ENCODE results near the gene GZMM. TPM values are rescaled to one million over a fixed set of nuclear protein-coding genes. Genes with fewer than 3 reads are reported as not detected.

GZMM gene
- total RNA-seq, 1 donor from 2014 or later: not detected

DNA sequence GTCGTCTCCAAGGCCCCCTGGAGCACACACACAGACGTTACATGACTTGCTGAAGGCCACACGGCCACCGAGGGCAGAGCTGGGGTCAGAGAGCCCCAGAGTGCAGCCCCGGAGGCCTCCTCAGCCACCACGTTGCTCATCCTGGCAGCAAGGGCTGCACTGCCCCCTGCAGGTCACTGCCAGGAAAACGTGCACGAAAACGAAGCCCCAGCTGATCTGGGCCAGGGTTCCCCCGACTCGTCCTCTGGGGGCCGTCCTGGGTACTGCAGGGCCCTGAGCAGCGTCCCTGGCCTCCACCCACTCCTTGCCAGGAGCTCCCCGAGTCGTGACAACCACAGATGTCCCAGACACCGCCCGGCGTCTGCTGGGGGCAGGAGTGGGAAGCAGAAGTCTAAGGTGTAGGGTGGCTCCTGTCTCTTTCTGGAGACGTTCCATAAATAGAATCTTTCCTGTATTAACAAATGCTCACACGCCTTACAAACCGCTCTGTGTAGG lies 33.2 kb upstream of the GZMM start:
- intact Hi-C loops (cut with DNase I): no loop called here
- no peak for ATAC-seq
- DNase-seq (ENCODE audit: missing footprints): peak; percentile 89

DNA sequence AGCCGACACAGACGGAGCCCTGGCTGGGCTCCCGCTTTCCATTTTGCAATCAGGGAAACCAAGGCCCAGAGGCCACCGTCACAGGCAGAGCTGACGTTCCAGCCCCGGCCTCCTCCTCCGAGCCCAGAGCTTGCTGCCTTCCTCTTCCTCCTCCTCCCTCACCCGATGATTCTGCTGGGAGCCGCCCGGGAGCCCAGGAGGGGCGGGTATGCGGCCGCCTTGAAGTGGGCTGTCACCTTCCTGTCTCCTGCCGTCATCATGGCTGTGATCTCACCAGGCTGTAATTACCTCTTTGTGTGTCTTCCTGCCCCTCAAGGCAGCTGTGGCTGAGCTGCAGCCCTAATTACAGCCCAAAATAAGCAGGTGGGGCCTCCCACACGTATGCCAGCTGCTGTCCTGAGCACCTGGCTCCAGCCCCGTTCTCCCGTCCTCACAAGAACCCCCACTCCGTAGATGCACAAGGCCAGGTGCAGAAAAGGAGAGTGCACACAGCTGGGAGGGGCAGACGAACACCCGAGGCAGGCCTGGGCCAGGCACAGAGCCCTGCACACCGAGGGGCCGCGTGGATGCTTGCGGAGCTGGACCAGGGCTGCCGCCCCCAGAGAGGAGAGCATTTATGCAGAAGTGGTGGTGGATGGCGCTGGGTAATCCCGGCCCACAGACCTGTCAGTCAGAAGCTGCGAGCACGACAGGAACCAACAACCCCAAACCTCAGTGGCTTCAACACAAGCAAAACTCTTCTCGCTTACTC lies 32.6 kb upstream of the GZMM start:
- DNase-seq (ENCODE audit: missing footprints) (peak; percentile 69), ATAC-seq (no peak)

DNA sequence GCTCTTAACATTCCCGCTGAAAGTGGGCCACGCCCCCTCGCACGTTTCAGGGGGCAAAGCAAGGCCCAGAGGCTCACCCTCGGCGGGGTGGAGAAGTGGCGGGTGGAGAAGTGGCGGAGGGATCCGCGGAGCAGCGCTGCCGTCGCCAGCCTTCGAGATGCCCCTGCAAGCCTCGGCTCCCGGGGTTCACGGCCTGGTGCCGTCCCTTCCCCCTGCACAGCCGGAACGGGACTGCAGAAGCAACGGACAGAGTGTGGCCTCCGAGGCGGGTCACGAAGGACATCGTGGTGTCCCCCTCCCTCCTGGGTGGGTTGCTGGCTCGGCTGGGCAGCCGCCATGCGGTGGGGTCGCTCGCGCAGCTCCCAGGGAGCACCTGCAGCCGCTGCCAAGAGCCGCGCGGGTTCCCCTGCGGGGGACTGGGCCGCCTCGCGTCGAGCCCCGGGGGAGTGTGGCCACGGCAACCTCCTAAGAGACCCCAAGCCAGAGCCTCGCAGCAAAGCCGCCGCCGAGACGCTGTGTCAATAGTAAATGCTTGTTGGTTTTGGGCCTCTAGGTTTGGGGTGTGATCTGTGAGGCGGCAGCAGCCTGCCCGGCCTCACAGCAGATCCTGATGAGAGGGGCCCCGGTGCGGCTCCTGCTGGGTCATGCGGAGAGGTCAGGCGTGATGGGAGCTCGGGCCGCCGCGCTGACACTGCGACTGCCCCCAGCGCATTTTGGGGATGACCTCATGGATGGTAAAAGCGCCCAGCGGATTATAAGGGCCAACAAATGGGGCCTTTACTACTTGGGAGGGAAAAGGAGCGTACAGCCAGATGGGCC lies 31.1 kb upstream of the GZMM start:
- ATAC-seq (no peak), DNase-seq (ENCODE audit: missing footprints) (peak; percentile 61)
- intact Hi-C loops (cut with DNase I): no loop called here

More for the DNA sequence above, 32.6 kb upstream of the GZMM start:
- intact Hi-C loops (cut with DNase I): no loop called here

DNA sequence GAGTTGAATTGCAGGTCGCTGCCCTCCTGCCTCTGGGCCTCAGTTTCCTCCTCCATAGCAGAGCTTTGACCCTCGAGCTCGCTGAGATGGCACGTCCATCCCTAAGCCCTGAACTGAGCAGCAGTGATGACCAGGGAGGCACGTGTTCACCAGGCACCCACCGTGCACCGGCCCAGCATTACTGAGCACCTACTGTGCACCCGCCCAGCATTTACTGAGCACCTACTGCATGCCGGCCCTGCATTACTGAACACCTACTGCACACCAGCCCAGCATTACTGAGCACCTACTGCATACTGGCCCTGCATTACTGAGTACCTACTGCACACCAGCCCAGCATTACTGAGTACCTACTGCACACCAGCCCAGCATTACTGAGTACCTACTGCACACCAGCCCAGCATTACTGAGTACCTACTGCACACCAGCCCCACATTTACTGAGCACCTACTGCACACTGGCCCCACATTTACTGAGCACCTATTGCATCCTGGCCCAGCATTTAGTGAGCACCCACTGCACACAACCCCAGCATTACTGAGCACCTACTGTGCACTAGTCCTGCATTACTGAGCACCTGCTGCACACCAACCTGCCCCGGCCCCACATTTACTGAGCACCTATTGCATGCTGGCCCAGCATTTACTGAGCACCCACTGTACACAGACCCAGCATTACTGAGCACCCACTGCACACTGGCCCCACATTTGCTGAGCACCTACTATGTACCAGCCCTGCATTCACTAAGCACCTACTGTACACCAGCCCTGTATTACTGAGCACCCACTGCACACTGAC lies 30.3 kb upstream of the GZMM start:
- no peak for ATAC-seq
- DNase-seq (ENCODE audit: missing footprints): no peak
- intact Hi-C loops (cut with DNase I): no loop called here

DNA sequence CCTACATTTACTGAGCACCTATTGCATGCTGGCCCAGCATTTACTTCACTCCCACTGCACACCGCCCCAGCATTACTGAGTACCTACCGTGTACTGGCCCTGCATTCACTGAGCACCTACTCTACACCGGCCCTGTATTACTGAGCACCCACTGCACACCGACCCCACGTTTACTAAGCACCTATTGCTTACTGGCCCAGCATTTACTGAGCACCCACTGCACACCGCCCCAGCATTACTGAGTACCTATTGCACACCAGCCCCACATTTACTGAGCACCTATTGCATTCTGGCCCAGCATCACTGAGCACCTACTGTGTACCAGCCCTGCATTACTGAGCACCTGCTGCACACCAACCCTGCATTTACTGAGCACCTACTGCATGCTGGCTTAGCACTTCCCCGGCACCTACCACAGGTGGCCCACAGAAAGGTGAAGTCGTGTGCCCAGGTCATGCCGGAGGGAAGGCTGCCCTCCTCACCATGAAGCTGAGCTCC lies 29.6 kb upstream of the GZMM start:
- DNase-seq (ENCODE audit: missing footprints): no peak
- intact Hi-C loops (cut with DNase I): no loop called here
- ATAC-seq: no peak

DNA sequence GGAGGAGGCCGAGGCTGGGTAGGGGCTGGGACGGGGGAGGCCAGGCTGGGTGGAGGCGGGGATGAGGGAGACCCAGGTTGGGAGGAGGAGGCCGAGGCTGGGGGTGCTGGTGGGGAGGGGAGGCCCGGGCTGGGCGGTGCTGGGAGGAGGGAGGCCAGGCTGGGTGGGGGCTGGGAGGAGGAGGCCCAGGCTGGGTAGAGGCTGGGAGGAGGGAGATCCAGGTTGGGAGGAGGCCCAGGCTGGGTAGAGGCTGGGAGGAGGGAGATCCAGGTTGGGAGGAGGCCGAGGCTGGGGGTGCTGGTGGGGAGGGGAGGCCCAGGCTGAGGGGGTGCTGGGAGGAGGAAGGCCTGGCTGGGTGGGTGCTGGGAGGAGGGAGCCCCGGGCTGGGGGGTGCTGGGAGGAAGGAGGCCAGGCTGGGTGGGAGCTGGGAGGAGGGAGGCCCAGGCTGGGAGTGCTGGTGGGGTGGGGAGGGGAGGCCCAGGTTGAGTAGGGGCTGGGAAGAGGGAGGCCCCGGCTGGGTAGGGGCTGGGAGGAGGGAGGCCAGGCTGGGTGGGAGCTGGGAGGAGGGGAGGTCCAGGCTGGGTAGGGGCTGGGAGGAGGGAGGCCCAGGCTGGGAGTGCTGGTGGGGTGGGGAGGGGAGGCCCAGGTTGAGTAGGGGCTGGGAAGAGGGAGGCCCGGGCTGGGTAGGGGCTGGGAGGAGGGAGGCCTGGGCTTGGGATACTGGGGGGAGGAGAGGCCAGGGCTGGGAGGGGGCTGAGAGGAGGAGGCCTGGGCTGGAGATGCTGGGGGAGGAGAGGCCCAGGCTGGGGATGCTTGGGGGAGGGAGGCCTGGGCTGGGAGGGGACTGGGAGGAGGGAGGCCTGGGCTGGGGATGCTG lies 25.9 kb upstream of the GZMM start:
- intact Hi-C loops (cut with DNase I): no loop called here
- ATAC-seq: no peak

DNA sequence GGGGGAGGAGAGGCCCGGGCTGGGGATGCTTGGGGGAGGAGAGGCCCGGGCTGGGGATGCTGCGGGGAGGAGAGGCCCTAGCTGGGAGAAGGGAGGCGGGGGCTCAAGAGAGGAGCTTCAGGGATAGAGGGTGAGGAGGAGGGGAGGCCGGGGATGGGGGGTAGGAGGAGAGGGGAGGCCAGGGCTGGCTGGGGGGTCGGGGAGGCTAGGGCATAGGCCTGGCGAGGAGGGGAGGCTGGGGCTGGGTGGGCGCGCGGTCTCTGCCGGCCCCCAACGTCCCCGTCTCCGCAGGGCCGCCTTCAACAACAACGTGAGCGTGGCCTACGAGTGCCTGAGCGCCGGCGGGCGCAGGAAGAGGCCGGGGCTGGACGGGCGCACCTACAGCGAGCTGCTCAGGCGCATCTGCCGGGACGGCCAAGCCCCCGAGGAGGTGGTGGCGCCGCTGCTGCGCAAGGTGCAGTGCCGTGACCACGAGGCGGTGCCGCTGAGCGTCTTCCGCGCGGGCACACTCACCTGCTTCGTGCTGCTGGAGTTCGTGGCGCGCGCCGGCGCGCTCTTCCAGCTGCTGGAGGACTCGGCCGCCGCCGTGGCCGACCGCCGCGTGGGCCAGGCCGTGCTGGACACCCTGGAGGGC lies 25.1 kb upstream of the GZMM start:
- intact Hi-C loops (cut with DNase I): no loop called here

More for the DNA sequence above, 25.9 kb upstream of the GZMM start:
- DNase-seq (ENCODE audit: missing footprints): no peak

DNA sequence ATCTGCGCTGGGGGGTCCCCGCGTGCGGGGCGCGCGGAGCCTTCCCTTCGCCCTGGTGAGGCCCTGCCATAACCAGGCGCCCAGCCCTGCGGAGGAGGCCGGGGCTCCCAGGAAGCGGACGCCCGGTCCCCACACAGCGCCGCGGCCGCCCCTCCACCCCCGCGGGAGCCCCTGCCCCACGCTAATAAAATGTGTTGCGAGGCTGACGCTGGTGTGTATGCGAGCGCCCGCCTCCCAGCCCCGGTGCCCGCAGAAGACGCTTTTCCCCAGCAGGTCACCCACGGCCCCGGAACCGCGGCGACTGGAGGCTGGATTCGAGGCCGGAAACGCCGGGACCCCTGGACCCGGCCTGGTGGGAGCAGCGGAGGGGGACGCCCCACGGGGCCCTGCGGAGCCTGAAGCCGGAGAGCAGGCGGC lies 24.4 kb upstream of the GZMM start:
- DNase-seq (ENCODE audit: missing footprints) (peak; percentile 56), ATAC-seq (peak; percentile 3)
- intact Hi-C loops (cut with DNase I): no loop called here

More for the DNA sequence above, 25.1 kb upstream of the GZMM start:
- peak; percentile 50 for DNase-seq (ENCODE audit: missing footprints)
- ATAC-seq: no peak

DNA sequence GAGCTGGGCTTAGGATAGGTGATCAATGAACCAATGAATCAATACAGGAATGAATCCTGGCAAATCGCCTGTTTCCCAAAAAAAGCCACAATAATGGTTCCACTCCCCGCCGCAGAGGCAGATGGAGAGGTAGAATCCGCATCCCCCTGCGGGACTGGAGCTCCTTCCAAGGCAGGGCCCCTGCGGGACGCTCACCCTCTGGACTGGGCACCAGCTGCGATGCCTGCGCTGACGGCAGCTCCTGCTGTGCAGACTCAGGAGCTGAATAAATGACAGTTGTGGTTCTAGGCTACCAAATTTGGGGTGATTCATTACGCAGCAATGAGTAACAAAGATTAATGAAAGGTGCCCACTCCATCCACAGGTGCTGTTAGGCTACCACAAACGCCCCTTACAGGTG lies 21.1 kb upstream of the GZMM start:
- ATAC-seq (no peak), DNase-seq (ENCODE audit: missing footprints) (no peak)
- intact Hi-C loops (cut with DNase I): no loop called here

DNA sequence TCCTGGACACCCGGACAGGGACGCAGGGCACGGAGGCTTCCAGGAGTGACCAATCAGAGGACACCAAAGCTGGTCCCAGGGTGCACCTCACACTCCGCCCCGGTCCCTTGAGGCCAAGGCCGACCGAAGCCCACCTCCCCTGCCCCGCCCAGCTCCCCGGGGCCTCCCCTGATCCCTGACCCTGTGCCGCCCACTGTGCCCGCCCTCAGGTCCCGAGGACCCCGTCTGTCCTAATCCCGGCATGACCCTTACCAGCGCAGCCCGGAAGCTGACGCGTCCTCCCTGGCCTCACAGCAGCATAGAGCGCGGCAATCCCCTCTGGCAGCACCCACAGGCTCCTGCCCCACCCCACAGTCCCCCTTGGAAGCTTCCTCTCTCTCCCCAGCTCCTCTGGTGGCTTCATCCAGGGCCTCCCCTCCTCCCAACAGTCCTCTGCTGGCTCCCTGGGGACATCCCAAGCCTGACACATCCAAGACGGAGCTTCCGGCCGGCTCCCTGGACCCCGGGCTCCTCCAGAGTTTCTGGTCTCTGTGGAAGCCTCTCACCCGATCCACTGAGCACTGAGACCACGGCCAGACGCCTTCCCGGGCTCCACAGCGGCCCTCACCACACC lies 19.7 kb upstream of the GZMM start:
- intact Hi-C loops (cut with DNase I): no loop called here
- ATAC-seq (peak; percentile 43), DNase-seq (ENCODE audit: missing footprints) (no peak)

DNA sequence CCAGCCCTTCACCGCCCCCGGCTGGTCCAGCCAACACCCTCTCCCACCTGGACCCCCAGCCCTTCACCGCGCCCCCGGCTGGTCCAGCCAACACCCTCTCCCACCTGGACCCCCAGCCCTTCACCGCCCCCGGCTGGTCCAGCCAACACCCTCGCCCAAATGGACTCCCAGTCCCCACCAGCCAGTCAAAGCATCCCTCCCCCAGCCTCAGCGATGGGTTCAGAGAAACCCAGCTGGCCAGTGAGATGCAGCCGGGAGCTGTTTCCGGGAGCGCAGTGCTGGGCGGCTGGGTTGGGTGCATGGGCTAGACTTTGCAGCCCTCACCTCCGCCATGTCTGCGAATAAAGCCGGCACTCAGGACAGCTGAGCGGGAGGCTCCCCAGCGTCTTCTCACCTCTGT lies 18.8 kb upstream of the GZMM start:
- ATAC-seq (no peak), DNase-seq (ENCODE audit: missing footprints) (no peak)
- intact Hi-C loops (cut with DNase I): no loop called here

DNA sequence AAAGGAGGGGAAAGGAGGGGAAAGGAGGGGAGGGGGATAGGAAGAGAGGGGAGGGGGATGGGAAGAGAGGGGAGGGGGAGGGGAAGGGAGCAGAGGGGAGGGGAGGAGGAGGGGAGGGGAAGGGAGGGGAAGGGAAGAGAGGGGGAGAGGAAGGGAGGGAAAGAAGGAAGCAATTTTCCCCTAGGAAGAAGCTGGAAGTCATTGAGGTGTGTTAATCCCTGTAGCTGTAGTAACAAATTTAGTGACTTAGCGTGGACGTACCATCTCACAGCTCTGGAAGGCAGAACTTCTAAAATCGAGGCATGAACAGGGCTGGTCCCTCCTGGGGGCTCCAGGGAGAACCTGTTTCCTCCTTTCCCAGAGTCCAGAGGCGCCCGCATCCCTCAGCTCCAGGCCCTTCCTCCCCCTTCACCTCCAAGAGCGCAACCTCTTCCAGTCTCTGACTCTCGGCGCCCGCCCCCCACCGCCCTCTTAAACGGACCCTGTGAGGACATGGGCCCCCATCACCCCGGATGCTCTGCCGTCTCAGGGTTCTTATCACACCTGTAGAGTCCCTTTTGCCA lies 17.9 kb upstream of the GZMM start:
- no peak for ATAC-seq
- no peak for DNase-seq (ENCODE audit: missing footprints)
- intact Hi-C loops (cut with DNase I): no loop called here

DNA sequence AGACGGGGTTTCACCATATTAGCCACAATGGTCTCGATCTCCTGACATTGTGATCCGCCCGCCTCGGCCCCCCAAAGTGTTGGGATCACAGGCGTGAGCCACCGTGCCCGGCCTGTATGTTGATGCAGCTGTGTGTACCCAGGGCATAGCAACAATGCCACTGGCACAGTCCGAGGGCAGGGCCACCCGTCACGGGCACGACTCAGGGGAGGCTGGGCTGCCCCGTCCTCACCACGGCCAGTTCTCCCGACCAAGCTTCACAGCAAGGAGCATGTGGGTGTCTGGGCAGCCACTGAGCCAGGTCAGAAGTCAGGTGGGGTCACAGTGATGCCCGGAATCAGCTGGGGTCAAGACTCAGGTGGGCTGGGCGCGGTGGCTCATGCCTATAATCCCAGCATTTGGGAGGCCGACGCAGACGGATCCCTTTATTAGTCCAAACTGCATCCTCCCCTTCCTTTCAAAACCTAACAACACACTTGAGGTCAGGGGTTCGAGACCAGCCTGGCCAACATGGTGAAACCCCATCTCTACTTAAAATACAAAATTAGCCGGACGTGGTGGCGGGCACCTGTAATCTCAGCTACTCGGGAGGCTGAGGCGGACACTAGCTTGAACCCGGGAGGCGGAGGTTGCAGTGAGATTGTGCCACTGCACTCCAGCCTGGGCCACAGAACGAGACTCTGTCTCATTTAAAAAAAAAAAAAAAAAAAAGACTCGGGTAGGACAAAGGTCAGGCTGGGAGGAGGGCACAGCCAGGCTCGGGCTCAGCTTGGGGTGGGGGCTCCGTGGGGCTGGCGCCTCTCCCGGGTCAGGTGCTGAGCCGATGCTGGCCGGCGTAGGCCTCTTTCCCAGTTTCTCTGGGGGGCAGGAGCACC lies 13.5 kb upstream of the GZMM start:
- intact Hi-C loops (cut with DNase I): loop anchor here (5.0 kb wide), 1 partner anchor 102 kb away; the partner anchor contains the start of gene POLRMT
- ATAC-seq (no peak), DNase-seq (ENCODE audit: missing footprints) (no peak)

DNA sequence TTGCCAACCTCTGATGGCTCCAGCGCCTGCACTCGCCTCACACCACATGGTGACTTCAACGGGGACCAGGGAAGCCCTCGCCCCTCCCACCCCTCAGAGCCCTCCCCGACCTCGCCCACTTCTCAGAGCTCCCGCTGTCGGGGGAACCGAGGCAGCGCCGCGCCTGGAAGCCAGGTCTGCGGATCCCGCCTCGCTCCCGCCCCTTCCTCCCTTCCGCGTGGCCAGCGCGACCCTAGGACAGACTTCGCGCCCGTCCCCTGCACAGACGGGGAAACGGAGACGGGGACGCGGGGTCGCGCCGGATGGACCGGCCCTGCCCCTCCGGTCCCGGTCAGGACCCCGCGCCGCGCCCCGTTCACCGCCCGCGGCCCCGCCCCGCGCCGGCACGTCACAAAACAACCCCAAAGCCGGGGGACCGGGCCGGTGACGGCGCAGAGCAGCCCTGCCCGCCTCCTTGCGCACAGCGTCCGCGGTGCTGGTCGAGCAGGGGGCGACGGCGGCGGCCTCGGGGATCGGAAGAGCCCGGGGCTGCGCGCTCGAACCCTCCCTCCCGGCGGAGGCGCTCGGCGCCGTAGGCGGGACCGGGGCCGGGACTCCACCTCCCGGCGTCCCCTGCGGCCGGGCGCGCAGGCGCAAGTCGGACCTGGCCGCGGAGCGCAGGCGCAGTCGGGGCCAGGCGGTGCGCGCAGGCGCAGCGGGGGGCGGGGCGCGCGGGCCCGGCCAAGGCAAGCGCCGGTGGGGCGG lies 12.7 kb upstream of the GZMM start:
- DNase-seq (ENCODE audit: missing footprints) (peak; percentile 93), ATAC-seq (peak; percentile 84)
- intact Hi-C loops (cut with DNase I): loop anchor here (5.0 kb wide), 1 partner anchor 101 kb away; the partner anchor contains the start of gene POLRMT

All from Right ventricle myocardium inferior (tissue), 1 donor.